Epithelial cell of proximal tubule (primary cell): ENCODE data around the gene LGALS4. TPM values are rescaled to one million over a fixed set of nuclear protein-coding genes. Genes with fewer than 3 reads are reported as not detected.
"Not testable (repeated sequence)": the region's sequence is repeated elsewhere in the genome, so short reads cannot be mapped to it uniquely, and the experiment has no call there.

Experiments used
- DNase-seq: peaks from one replicate; pipeline ENCODE4 v3.0.0-alpha.2; 2011; ENCODE audit warnings: low read depth
- H3K4me3 ChIP-seq: 2 replicates; pipeline ENCODE4 v1.5.1; 2011; ENCODE audit warnings: low read depth, mild to moderate bottlenecking, low read length
- CTCF ChIP-seq: conservative IDR thresholded peaks from 2 replicates; pipeline ENCODE4 v1.5.1; 2012; ENCODE audit warnings: low read depth, mild to moderate bottlenecking, low read length
- total RNA-seq: library from RNA; depleted of rRNA; stranded (reverse); fragments of >200 nt; gene quantifications from 2 replicates; pipeline ENCODE4 v1.2.3, GENCODE V29; 2015

The LGALS4 gene
- total RNA-seq = not detected in 2 replicates

GRCh38 chr19:38812841-38813320 lies at the start of gene LGALS4:
Gene LGALS4 (minus strand): TSS chr19:38812945. CDS start chr19:38812886, 59 bp downstream.
- DNase-seq = no peak
- H3K4me3 ChIP-seq = no peak within 1 kb of the TSS
- TF ChIP-seq CTCF = no peak

GRCh38 chr19:38861368-38861767 lies 48.6 kb upstream of the LGALS4 start:
- H3K4me3 ChIP-seq = no peak overlapping the region
- DNase-seq = no peak
- TF ChIP-seq CTCF = no peak

- H3K4me3 ChIP-seq, DNase-seq: not testable (repeated sequence)
Observed at GRCh38 chr19:38859631-38860204, 47.0 kb upstream of the LGALS4 start.

GRCh38 chr19:38856813-38857212 lies 44.1 kb upstream of the LGALS4 start:
- TF ChIP-seq CTCF = no peak
- no peak overlapping the region for H3K4me3 ChIP-seq
- DNase-seq = no peak

- not testable (repeated sequence) for H3K4me3 ChIP-seq, DNase-seq
Observed at GRCh38 chr19:38855751-38856150, 43.0 kb upstream of the LGALS4 start.

GRCh38 chr19:38854961-38855360 lies 42.2 kb upstream of the LGALS4 start:
- DNase-seq, H3K4me3 ChIP-seq: not testable (repeated sequence)

- DNase-seq = no peak
- TF ChIP-seq CTCF = no peak
- peak overlapping the region; percentile 88 for H3K4me3 ChIP-seq
Observed at GRCh38 chr19:38853214-38853613, 40.5 kb upstream of the LGALS4 start.

- peak overlapping the region; percentile 88 for H3K4me3 ChIP-seq
- TF ChIP-seq CTCF = no peak
- no peak for DNase-seq
Observed at GRCh38 chr19:38852231-38853044, 39.7 kb upstream of the LGALS4 start.
